ENCODE results near the gene SHC4.
"Not testable (repeated sequence)": the region's sequence is repeated elsewhere in the genome, so short reads cannot be mapped to it uniquely, and the experiment has no call there.

Gene SHC4

DNA sequence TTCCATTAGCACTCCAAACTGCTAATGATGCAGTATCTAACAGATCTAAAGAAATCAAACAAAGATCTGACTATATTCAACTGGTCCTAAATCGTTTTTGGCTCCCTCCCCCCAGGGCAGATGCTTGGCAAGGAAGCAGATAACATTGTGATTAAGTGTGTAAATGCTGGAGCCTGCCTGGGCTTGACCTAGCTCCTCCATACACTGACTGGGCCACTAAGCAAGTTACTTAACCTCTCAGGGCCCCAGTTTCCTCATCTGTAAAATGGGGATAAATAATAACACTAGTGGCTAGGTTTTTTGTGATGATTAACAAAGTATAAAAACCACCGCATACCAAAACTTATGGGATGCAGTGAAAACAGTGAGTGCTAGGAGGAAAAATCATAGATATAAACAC lies 76.6 kb downstream of the SHC4 start:
- DNase-seq (ENCODE audit: low spot score), result no peak

- DNase-seq (ENCODE audit: low spot score), result no peak
These were observed 80.0 kb downstream of the SHC4 start for GRCh38 chr15:48883699-48884098.

DNA sequence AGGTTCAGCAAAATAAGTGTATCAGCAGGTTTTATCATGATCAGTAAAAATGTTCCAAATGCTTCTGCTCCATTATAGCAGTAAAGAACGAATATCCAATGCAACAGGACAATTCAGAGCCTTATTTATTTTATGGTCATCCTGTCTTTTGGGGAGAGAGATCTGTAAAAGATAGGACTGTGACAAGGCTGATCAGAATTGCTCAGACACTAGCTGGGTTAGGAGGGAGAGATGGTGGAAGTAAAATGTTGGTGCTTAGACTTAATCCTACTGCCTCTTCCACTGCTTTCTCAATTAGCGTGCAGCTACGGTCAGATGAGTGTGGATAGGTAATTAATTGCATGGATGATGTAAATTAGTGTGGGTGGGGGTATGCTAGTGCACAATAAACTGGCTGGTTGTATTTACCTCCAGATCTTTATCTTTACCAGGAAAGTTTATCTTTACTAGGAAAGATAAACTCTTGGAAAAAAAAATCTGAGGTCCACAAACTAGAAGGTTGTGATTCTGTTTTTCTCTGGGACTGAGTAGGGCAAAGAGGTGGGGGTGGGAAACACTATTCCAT lies 83.6 kb downstream of the SHC4 start:
- DNase-seq (ENCODE audit: low spot score), result no peak

DNA sequence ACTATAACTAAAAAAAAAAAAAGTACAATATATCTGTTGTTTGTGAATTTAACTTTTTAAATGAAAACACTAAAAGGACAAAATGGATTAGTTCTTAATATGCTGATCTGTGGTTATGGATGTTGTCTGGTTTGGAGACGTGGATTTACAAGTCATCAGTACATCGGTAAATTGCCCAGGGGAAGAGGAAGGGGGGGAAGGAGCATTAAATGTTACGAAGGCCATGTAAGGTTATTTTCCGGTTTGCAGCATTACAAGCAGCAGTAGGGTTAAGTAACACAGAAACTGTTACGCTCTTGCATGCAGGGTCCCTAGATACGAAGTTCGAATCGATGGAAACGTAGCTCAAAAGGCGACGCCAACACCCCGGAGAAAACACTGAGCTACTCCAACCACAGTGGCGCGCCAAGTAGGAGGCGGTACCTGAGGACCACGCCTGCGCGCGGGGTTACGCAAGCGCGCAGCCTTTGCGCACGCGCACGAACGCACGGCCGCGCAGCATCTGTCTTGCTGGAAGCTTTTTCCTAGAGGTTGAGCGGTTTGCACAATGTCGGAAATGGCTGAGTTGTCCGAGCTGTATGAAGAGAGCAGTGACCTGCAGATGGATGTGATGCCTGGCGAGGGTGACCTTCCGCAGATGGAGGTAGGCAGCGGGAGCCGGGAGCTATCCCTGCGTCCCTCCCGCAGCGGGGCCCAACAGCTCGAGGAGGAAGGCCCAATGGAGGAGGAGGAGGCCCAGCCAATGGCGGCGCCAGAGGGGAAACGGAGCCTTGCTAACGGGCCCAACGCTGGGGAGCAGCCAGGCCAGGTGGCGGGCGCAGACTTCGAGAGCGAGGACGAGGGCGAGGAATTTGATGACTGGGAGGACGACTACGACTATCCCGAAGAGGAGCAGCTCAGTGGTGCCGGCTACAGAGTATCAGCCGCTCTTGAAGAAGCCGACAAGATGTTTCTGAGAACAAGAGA lies 85.8 kb downstream of the SHC4 start, which contains the start of gene EID1:
Gene EID1, plus strand, starts transcription at position 505 of the 966 bp plus-strand sequence. Its CDS starts 43 bp downstream, at position 548.
- DNase-seq (ENCODE audit: low spot score), result peak; percentile 94

- no peak for DNase-seq (ENCODE audit: low spot score)
These were observed 87.7 kb downstream of the SHC4 start for GRCh38 chr15:48876057-48876456.

GRCh38 chr15:48875241-48875960 lies 88.3 kb downstream of the SHC4 start:
- no peak for DNase-seq (ENCODE audit: low spot score)

GRCh38 chr15:48872632-48873031 lies 91.1 kb downstream of the SHC4 start:
- no peak for DNase-seq (ENCODE audit: low spot score)

DNA sequence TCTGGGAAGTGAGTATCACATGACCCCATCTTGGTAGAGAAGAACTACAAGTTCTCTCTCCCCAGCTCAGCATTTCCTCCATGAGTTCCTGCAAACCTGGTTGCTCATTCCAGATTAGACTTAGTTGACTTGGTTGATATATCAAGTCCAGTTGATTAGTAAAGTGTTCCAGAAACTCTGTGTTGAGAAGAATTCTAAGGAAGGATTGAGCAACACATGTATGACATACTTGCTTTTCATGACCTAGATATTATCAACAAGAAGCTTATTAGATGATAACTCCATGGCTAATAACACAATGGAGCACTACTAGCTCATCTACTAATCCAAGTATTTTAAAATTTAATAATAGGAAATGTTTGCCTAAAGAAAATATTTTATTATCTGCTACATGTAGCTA lies 92.2 kb downstream of the SHC4 start:
- DNase-seq (ENCODE audit: low spot score), result no peak

DNA sequence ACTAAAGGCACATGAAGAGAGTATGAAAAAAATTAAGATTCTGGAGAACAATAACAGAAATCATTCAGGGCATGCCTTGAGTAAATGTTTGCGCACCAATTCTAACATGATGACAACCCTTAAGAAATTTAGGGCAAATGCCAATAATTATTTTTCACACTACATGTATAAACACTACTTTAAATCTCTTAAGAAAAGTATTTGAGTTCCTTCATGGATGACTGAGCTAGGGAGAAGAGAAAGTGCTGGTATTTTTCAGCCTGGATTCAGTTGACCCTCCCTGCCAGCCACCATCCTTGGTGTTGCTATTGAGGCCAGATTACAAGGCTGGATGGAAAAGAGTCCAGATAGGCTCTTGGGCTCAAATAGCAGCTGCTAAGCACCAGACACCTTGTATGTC lies 93.8 kb downstream of the SHC4 start:
- DNase-seq (ENCODE audit: low spot score), result no peak

- no peak for DNase-seq (ENCODE audit: low spot score)
These were observed 95.2 kb downstream of the SHC4 start for GRCh38 chr15:48868536-48868935.

- no peak for DNase-seq (ENCODE audit: low spot score)
These were observed 95.7 kb downstream of the SHC4 start for GRCh38 chr15:48868023-48868422.

GRCh38 chr15:48866141-48866563 lies 97.6 kb downstream of the SHC4 start:
- DNase-seq (ENCODE audit: low spot score), result no peak

DNA sequence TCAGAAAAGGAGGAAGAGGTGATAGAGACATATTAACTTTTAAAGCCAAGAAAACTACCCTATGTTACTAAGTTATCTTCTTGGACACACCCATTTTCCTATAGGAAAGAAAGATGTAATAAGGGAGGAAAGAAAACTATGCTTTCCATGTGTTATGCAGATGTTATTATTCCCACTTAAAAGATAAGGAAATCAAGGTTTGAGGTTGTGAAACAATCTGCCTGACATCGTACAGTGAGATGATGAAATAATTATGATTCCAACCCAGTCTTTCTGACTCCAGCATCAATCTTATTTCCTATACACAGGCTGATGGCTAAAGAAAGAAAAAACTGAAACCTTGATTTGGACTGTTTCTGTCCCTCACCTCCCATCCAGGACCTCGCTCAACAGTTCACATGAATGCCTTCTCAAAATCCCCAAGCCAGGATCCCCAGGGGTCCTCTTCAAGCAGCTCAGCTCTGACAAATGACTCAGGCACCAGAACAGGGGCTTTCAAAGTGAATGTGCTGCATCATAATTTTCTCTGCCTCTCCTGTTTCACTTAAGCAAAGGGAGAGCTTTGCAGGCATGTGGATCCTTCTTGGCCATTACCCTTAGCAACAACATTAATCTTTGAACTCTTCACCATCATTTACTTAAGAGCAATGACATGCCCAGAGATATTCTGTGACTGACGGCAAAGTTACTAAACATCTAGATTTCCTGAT lies 98.2 kb downstream of the SHC4 start:
- DNase-seq (ENCODE audit: low spot score), result no peak

- no peak for DNase-seq (ENCODE audit: low spot score)
These were observed 101.0 kb downstream of the SHC4 start for GRCh38 chr15:48862705-48863104.

DNA sequence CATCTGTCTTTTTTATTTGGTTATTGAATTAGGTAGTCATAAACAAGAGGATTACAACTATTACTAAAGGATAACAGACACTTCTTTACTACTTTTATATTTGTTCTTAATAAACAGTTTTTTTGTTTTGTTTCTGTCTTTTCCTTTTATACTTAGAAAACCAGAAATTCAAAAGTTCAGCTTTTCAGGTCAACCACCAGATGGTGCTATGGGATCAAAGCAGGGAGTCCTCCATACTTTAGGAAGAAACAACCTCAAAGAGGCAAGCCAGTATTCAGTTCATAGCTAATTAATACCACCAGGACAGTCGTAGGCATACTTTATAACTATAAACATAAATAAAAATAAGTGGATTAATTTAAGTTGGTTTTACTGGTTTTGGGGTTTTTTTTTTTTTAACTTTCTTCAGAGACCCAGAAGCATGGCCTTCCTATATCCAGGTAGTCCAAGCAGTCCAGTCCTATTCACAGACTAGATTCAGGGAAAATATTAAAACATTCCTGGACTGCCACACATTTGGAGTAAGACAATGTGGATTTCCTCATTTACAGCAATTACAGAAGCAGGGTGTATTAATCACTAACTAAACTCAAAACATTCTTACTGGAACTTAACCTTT lies 101.8 kb downstream of the SHC4 start:
- peak; percentile 67 for DNase-seq (ENCODE audit: low spot score)

DNA sequence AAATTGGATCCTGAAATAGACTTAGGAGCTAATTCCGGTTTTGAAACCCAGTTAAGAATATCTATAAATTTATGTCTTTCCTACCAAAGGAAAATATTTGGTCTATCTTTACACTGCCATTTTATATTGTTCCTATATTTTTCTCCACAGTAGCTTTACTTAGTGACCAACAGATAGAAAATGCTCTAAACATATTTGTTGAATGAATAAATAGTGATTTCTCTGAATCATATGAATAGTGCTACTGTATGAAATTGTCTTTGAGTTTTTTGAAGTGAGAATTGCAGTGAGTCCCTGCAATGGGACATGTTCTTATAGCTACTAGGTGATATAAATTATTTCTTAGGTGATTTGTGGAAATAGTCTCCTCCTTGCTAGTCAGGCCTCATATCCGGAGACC lies 104.3 kb downstream of the SHC4 start:
- no peak for DNase-seq (ENCODE audit: low spot score)

GRCh38 chr15:48858401-48858800 lies 105.3 kb downstream of the SHC4 start:
- no peak for DNase-seq (ENCODE audit: low spot score)

DNA sequence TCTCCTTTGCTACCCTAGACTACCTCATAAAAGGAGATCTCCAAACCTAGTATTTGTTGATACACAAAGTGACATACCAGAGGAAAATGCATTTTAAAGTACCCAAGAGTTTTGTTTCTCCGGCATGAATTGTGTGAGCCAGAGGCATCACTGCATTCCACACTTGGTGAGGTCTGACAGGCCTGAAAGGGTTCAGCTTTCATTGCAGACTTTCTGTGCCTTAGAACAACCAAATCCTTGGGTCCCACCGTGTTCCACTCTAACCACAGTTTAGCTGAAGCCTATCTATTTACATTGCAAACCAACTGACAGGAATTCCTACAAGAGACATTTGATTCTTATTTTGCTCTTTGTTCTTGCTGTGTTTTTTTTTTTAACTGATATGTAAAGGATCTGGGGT lies 106.8 kb downstream of the SHC4 start:
- DNase-seq (ENCODE audit: low spot score), result no peak

DNA sequence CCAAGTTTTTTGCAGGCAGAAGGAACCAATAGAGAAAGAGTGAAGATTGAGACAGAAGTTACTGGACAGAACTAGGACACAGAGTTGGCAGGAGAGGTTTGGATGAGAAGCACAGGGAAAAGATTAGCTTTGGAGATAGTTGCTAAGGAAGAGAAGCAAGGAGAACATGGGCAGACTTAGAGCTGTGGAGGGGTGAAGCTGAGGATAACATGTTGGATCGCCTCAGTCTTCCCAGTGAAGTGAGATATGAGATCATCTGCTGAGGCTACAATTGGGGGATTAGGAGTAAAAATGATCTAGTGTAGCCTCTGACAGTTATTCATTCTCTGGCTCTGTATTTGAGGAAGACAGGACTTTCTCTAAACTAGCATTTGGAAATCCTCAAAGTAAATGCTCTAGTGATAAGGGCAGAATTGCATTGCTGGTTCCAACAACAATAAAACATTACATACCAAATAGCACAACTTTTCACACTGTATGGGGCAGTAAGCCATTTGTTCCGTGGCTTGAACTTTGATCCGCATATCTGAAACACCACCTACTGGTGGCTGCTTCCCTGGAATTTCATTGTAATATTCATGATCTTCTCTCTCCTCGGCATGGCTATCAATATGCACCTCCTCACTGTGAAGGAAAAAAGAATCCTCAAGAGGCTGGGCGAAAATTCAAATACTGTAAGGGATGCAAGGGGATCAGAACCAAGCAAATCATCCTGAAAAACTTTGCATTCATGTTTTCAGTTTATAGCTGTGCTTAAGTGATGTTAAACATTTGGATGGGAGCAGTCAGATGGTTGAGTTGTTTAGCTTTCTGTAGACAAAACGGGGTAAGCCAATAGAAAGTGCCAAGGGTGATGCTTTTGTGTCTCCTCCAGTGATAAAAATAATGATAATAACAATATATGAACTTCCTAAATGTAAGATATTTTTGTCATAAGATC lies 107.9 kb downstream of the SHC4 start:
- peak; percentile 41 for DNase-seq (ENCODE audit: low spot score)

GRCh38 chr15:48854434-48854833 lies 109.3 kb downstream of the SHC4 start:
- DNase-seq (ENCODE audit: low spot score), result not testable (repeated sequence)
